Measurements from ENCODE around the gene COL5A1.

Gene COL5A1

GRCh38 chr9:134811673-134812342, 170.2 kb downstream of the COL5A1 start:
- TF ChIP-seq CTCF (conservative IDR thresholded peaks at IDR 0.05; ENCODE audit: low read depth, low read length) = no peak
- no peak for DNase-seq (ENCODE audit: low read depth)

GRCh38 chr9:134812343-134812673, 170.7 kb downstream of the COL5A1 start:
- TF ChIP-seq CTCF (conservative IDR thresholded peaks at IDR 0.05; ENCODE audit: low read depth, low read length) = no peak
- DNase-seq (ENCODE audit: low read depth) = no peak
- no peak overlapping the region for H3K4me3 ChIP-seq (ENCODE audit: low read length)

More at GRCh38 chr9:134811673-134812342, 170.2 kb downstream of the COL5A1 start:
- no peak overlapping the region for H3K4me3 ChIP-seq (ENCODE audit: low read length)

GRCh38 chr9:134813841-134814240, 172.2 kb downstream of the COL5A1 start:
- no peak for DNase-seq (ENCODE audit: low read depth)
- no peak for TF ChIP-seq CTCF (conservative IDR thresholded peaks at IDR 0.05; ENCODE audit: low read depth, low read length)
- no peak overlapping the region for H3K4me3 ChIP-seq (ENCODE audit: low read length)

GRCh38 chr9:134814598-134815215, 173.1 kb downstream of the COL5A1 start:
- H3K4me3 ChIP-seq (ENCODE audit: low read length) = no peak overlapping the region
- TF ChIP-seq CTCF (conservative IDR thresholded peaks at IDR 0.05; ENCODE audit: low read depth, low read length) = no peak
- DNase-seq (ENCODE audit: low read depth) = no peak

- no peak for DNase-seq (ENCODE audit: low read depth)
- no peak for TF ChIP-seq CTCF (conservative IDR thresholded peaks at IDR 0.05; ENCODE audit: low read depth, low read length)
- no peak overlapping the region for H3K4me3 ChIP-seq (ENCODE audit: low read length)
Observed at GRCh38 chr9:134815435-134816214, 174.0 kb downstream of the COL5A1 start.

- DNase-seq (ENCODE audit: low read depth) = no peak
- no peak overlapping the region for H3K4me3 ChIP-seq (ENCODE audit: low read length)
- TF ChIP-seq CTCF (conservative IDR thresholded peaks at IDR 0.05; ENCODE audit: low read depth, low read length) = no peak
Observed at GRCh38 chr9:134816264-134816663, 174.7 kb downstream of the COL5A1 start.
